GM19468 (cell line): ENCODE data around the gene CDK6.

Experiments used
- ATAC-seq: cut with Tn5 transposase; IDR thresholded peaks from one replicate; pipeline ENCODE4 v1.9.1; 2021; ENCODE audit warnings: mild to moderate bottlenecking, moderate library complexity, moderate number of reproducible peaks; ENCODE audit not compliant: unreplicated experiment; ENCODE audit errors: extremely low read depth

Gene CDK6

DNA sequence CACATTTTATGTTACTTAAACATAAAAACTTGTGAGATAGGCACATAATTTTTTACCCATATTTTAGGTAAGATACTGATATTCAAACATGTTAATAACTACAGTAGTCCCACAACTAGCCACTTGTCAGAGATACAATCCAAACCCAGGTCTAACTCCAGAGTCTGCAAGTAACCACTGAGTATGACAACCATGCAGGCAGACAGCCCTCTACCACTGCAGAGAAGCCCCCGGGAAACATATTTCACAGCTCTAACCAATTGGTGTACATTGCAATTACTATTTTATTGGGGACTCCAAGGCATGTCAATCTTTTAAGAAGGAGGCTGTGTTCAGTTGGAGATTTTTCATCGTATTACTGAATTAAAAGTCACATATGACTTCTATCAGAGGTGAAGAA, 139.0 kb downstream of the CDK6 start:
- no peak for ATAC-seq

DNA sequence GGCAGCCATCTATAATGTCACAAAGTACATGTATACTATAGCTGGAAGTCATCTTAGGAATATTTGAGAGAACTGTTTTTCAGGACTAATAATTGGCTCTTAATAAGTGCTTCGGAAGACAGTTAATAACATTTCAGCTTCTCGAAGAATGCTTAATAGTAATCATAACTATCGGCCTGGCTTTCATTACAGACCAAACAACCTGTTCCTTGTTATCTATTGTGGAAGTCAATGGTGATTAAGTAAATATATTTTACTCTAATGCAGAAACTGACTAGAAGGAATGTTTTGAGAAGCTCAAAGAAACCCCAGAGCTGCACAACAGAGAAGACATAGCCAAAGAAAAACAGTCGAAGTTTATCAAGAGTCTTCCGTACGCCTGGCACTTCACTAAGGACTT, 139.4 kb downstream of the CDK6 start:
- ATAC-seq = no peak

DNA sequence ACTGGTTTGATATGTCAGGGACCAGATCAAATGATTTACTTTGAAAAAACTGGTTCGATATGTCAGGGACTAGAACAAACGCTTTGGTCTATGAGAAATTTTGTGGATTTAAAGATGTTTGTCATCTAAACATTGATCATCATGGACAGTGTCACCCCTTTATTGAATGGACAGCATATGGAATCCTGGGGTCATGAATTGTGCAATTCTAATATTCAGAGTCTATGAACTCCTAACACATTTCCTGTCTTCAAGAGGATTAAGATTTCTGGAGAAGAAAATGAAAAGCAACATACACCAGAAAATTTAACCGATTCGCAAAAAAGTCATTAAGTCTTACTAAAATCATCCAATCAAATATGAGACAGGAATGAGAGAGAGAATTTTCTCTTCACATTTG, 139.8 kb downstream of the CDK6 start:
- no peak for ATAC-seq

GRCh38 chr7:92695308-92696261, 140.8 kb downstream of the CDK6 start:
- ATAC-seq = no peak

DNA sequence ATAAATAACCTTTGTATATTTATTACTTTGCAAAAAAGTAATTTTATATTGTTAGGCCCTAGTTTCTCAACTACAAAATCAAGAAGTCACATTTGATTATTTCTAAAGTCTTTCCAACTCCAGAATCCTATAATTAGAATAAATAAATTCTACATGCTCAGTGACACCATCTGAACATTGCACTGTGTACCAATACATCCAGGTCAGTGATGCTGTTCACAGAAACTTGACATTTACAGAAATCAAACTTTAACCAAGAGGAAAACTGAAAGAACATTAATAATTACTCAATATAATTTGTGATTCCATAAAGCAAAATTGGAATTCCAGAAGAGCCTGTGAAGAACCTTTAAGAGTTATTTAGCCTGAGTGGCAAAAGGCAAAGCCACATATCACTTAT, 142.2 kb downstream of the CDK6 start:
- ATAC-seq = no peak

- no peak for ATAC-seq
Measured at GRCh38 chr7:92693519-92693918, 142.9 kb downstream of the CDK6 start.

GRCh38 chr7:92691578-92691977, 144.8 kb downstream of the CDK6 start:
- ATAC-seq = no peak

GRCh38 chr7:92685136-92686042, 151.0 kb downstream of the CDK6 start:
- ATAC-seq = no peak

GRCh38 chr7:92684274-92684673, 152.1 kb downstream of the CDK6 start:
- ATAC-seq = no peak

GRCh38 chr7:92682903-92683539, 153.4 kb downstream of the CDK6 start:
- ATAC-seq = no peak

DNA sequence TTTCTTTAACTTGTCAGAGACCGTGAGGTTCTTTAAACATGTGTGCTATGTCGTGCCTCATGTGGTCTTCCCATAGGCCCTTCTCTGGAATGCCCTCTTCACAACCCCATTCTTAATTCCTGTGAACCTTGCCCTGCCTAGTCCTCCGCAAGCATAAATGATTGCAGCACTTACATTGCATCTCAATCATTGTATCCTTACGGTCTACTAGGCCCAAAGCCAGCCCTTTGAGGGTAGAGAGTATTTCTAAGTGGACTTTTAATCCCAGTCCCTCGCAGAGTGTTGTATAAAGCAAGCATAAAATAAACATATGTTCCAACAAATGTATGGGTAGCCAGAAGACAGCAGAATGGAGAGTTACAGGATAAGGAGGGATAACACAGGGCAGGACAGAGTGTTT, 154.0 kb downstream of the CDK6 start:
- ATAC-seq = no peak

- ATAC-seq = no peak
Measured at GRCh38 chr7:92681633-92682032, 154.7 kb downstream of the CDK6 start.

DNA sequence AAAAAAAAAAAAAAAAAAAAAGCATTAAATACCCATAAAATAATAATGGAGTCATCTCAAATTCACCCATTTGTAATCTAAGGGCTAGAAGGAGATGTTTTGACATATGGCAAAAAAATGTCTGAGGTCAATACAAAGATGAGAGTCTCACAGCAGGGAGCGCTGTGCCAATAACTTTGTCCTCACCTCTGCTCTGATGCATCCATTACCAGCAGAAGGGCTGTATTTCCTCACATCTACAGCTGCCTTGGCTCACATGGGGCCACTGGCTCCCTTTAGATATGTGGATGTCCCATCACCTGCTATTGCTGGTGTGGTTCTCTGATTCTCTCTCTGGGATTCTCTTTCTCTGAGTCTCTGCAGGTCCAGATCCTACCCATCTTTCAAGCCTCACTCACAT, 155.9 kb downstream of the CDK6 start:
- no peak for ATAC-seq

- no peak for ATAC-seq
Measured at GRCh38 chr7:92678291-92678920, 158.0 kb downstream of the CDK6 start.

- ATAC-seq = peak; percentile 72
Measured at GRCh38 chr7:92674379-92674778, 162.0 kb downstream of the CDK6 start.

GRCh38 chr7:92671505-92672169, 164.7 kb downstream of the CDK6 start:
- ATAC-seq = no peak

GRCh38 chr7:92670204-92670851, 166.0 kb downstream of the CDK6 start:
- ATAC-seq = no peak

- no peak for ATAC-seq
Measured at GRCh38 chr7:92669616-92670165, 166.7 kb downstream of the CDK6 start.

DNA sequence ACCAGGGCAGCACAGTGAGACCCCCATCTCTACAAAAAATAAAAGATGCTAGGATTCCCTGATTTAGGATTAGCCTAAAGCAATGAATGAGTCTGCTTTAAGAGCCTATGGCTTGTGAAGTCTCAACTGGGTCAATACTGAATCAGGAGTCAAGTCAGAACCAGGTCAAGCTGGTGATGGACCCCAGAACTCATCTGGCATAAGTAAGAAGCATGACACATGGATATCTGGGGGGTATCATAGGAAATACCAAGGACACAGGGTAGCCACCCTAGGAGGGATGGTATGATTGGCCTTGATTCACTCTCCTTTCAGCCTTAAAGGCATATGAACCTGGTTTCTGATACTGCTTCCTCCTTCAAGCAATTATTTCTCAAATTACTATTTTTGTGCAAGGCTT, 167.8 kb downstream of the CDK6 start:
- no peak for ATAC-seq
